Keratinocyte (primary cell): ENCODE data around the gene CEP85L. TPM values are rescaled to one million over a fixed set of nuclear protein-coding genes. Genes with fewer than 3 reads are reported as not detected.

Experiments
- DNase-seq: peaks from one replicate; pipeline ENCODE4 v3.0.0-alpha.2; 2011; ENCODE audit warnings: low read depth, missing footprints, low spot score
- FAIRE-seq: peaks from 2 replicates; lab custom pipeline; 2011; peaks lifted over from hg19 to GRCh38; lab: Jason Lieb, UNC
- H2AFZ ChIP-seq: 2 replicates; pipeline ENCODE4 v1.6.0; 2012; ENCODE audit warnings: low read length, control low read depth, inconsistent platforms; ENCODE audit not compliant: control insufficient read depth
- H3K27ac ChIP-seq: 2 replicates; pipeline ENCODE4 v1.5.1; 2011; ENCODE audit warnings: low read length; ENCODE audit not compliant: control insufficient read depth, insufficient read depth
- H3K27me3 ChIP-seq: 3 replicates; pipeline ENCODE4 v1.6.0; 2011; ENCODE audit warnings: low read length; ENCODE audit not compliant: control insufficient read depth, insufficient read depth; ENCODE audit errors: extremely low read depth
- H3K36me3 ChIP-seq, 2 experiments: 2 replicates in 1 of 2; 3 replicates in 1 of 2; pipeline ENCODE4 v1.5.1; 2011; ENCODE audit warnings: low read length in 2 of 2, mild to moderate bottlenecking in 1 of 2; ENCODE audit not compliant: control insufficient read depth in 2 of 2, insufficient read depth in 2 of 2; ENCODE audit errors: extremely low read depth in 1 of 2
- H3K4me1 ChIP-seq: 3 replicates; pipeline ENCODE4 v1.5.1; 2011; ENCODE audit warnings: low read length; ENCODE audit not compliant: control insufficient read depth, insufficient read depth; ENCODE audit errors: extremely low read depth
- H3K4me2 ChIP-seq: 3 replicates; pipeline ENCODE4 v1.6.0; 2011; ENCODE audit warnings: low read depth, low read length; ENCODE audit not compliant: control insufficient read depth, insufficient read depth; ENCODE audit errors: extremely low read depth
- H3K4me3 ChIP-seq, 3 experiments: fragments of 200-600 bp in 1 of 3; sonication (generic) in 1 of 3; 2 replicates in 2 of 3; 3 replicates in 1 of 3; pipeline ENCODE4 v1.5.1; 2011 to 2016; ENCODE audit warnings: low read length in 3 of 3, mild to moderate bottlenecking in 3 of 3, control low read depth in 2 of 3, inconsistent platforms in 1 of 3, low read depth in 1 of 3, mixed read lengths in 1 of 3, mixed run types in 1 of 3, moderate library complexity in 1 of 3; ENCODE audit not compliant: control insufficient read depth in 2 of 3, insufficient read depth in 2 of 3; ENCODE audit errors: extremely low read depth in 1 of 3
- H3K79me2 ChIP-seq: 2 replicates; pipeline ENCODE4 v1.6.0; 2012; ENCODE audit warnings: low read length; ENCODE audit not compliant: control insufficient read depth, insufficient read depth
- H3K9ac ChIP-seq: 3 replicates; pipeline ENCODE4 v1.6.0; 2011; ENCODE audit warnings: low read length; ENCODE audit not compliant: control insufficient read depth, insufficient read depth; ENCODE audit errors: extremely low read depth
- H3K9me1 ChIP-seq: 3 replicates; pipeline ENCODE4 v1.6.0; 2011; ENCODE audit warnings: low read length; ENCODE audit not compliant: control insufficient read depth, insufficient read depth; ENCODE audit errors: extremely low read depth
- H3K9me3 ChIP-seq: 2 replicates; pipeline ENCODE4 v1.5.1; 2012; ENCODE audit warnings: low read depth, low read length; ENCODE audit not compliant: control insufficient read depth
- H4K20me1 ChIP-seq: 3 replicates; pipeline ENCODE4 v1.6.0; 2011; ENCODE audit warnings: low read length; ENCODE audit not compliant: control insufficient read depth, insufficient read depth; ENCODE audit errors: extremely low read depth
- CTCF ChIP-seq, 3 experiments: IDR thresholded peaks in 1 of 3; conservative IDR thresholded peaks in 1 of 3; optimal IDR thresholded peaks in 1 of 3; 2 replicates in 2 of 3; 3 replicates in 1 of 3; pipeline versions ENCODE3 to v1.5.1; 2011; ENCODE audit warnings: low read length in 3 of 3, mild to moderate bottlenecking in 3 of 3, moderate library complexity in 2 of 3, control low read depth in 1 of 3, inconsistent platforms in 1 of 3; ENCODE audit not compliant: insufficient read depth in 2 of 3; ENCODE audit errors: extremely low read depth in 1 of 3
- EZH2 ChIP-seq: IDR thresholded peaks from one replicate; pipeline ENCODE4 v1.6.1; 2012; ENCODE audit warnings: inconsistent platforms, mild to moderate bottlenecking, low read length, moderate library complexity
- dilution Hi-C: fragments of 300-500 bp; cut with MboI; formaldehyde crosslinking; loops from one replicate; pipeline ENCODE4 v1.7.0; 2020; ENCODE audit warnings: low sequenced_read_pairs; ENCODE audit not compliant: extremely low pct_ligation_motif_present
- polyA plus RNA-seq, 5 experiments: library from polyadenylated mRNA; depleted of rRNA in 3 of 5; stranded (reverse) in 3 of 5; stranded (forward) in 1 of 5; unstranded in 1 of 5; fragments of >200 nt; gene quantifications; 1 replicate in 1 of 5; 2 replicates in 3 of 5; 3 replicates in 1 of 5; pipeline versions ENCODE4 v1.2.1 to v1.2.3, GENCODE V29; 2011 to 2012; ENCODE audit warnings: missing spikeins in 2 of 5, low read depth in 1 of 5, low replicate concordance in 1 of 5

CEP85L gene
- polyA plus RNA-seq, 1 donor (not counting 4 experiments of a cell fraction or from before 2014, with no cell fraction given), result 3.5 TPM

GRCh38 chr6:118606268-118606667 lies 45.1 kb downstream of the CEP85L start:
- Histone ChIP-seq H3K9me1 (no peaks in the 10 kb centered on the region), H3K27me3 (no peaks in the 10 kb centered on the region), H3K4me3 (no peak overlapping the region), H3K9me3 (no peaks in the 10 kb centered on the region), H3K27ac (no peak overlapping the region), H4K20me1 (no peaks in the 10 kb centered on the region), H3K9ac (no peak overlapping the region), H3K79me2 (peaks cover 4% of the 10 kb centered on the region), H2AFZ (no peak overlapping the region), H3K36me3 (no peaks in the 10 kb centered on the region), H3K4me1 (no peaks in the 10 kb centered on the region), H3K4me2 (no peak overlapping the region)
- FAIRE-seq (no peak), DNase-seq (no peak)
- dilution Hi-C loops, result no loop called here
- TF ChIP-seq CTCF (optimal IDR thresholded peaks at IDR 0.05 in 1 of 3, IDR thresholded peaks at IDR 0.05 in 1 of 3, conservative IDR thresholded peaks at IDR 0.05 in 1 of 3; ENCODE audit: extremely low read depth in 1 of 3, insufficient read depth in 2 of 3, low read length in 3 of 3) (no peak), EZH2 (no peak)

DNA sequence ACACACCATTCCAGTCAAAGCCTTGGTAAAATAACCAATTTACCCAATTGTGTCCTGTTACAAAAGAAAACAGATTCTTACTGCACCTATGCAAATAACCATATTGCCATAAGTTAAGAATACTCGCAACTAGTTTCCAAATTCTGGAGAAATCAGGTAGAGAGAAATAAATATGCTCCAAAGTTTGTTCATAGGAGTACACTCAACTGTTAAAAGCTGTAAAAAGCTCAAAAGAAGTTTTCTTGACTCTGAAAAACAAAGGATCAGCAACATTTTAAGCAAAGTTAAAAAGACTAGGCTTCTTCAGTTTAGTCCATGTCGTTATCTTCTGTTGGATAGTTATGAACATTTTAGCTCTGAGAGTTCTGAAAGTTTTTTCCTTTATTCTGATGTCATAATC lies 48.0 kb downstream of the CEP85L start:
- H3K27ac ChIP-seq, result no peak overlapping the region
- no peak for FAIRE-seq
- H3K79me2 ChIP-seq, result no peaks in the 10 kb centered on the region
- H3K4me1 ChIP-seq, result no peaks in the 10 kb centered on the region
- no peaks in the 10 kb centered on the region for H3K36me3 ChIP-seq
- H3K27me3 ChIP-seq, result no peaks in the 10 kb centered on the region
- no peak overlapping the region for H3K4me3 ChIP-seq
- H2AFZ ChIP-seq, result no peak overlapping the region
- no peaks in the 10 kb centered on the region for H3K9me1 ChIP-seq
- no peak overlapping the region for H3K9ac ChIP-seq
- no peak overlapping the region for H3K4me2 ChIP-seq
- TF ChIP-seq CTCF (optimal IDR thresholded peaks at IDR 0.05 in 1 of 3, IDR thresholded peaks at IDR 0.05 in 1 of 3, conservative IDR thresholded peaks at IDR 0.05 in 1 of 3; ENCODE audit: extremely low read depth in 1 of 3, insufficient read depth in 2 of 3, low read length in 3 of 3) (no peak), EZH2 (no peak)
- DNase-seq, result no peak
- H3K9me3 ChIP-seq, result no peaks in the 10 kb centered on the region
- H4K20me1 ChIP-seq, result no peaks in the 10 kb centered on the region
- dilution Hi-C loops, result no loop called here
